ENCODE measurements around the gene SH3RF1.

The SH3RF1 gene

DNA sequence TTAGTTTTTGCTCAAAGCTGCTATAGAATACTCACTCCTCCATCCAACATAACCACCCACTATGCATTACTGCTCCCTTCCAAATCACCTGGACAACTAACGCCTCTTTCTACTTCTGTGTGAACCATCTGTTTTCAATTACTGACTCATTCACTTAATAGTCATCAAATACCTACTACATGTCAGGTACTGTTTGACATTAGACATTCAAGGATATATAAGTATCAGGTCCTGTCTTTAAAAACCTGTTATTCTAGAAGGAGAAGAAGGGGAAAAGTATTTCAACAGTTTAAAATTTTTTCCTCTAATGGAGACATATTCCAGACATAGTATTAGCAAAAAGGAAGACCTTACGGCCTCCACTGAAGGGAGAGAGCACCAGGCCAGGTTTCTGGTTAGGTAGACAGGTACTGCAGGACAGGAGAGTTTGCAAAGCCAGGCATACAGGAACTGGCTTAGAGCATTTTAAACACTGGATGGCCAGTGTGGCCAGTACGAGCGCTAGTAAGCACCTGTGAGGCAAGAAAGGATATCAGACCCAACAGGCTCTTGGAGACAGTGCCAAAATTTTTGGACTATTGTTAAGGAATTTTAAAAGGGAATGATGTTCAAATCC, 39.0 kb downstream of the SH3RF1 start:
- TF ChIP-seq, protein P1, sequence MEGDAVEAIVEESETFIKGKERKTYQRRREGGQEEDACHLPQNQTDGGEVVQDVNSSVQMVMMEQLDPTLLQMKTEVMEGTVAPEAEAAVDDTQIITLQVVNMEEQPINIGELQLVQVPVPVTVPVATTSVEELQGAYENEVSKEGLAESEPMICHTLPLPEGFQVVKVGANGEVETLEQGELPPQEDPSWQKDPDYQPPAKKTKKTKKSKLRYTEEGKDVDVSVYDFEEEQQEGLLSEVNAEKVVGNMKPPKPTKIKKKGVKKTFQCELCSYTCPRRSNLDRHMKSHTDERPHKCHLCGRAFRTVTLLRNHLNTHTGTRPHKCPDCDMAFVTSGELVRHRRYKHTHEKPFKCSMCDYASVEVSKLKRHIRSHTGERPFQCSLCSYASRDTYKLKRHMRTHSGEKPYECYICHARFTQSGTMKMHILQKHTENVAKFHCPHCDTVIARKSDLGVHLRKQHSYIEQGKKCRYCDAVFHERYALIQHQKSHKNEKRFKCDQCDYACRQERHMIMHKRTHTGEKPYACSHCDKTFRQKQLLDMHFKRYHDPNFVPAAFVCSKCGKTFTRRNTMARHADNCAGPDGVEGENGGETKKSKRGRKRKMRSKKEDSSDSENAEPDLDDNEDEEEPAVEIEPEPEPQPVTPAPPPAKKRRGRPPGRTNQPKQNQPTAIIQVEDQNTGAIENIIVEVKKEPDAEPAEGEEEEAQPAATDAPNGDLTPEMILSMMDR (IDR thresholded peaks at IDR 0.05; ENCODE audit: control insufficient read depth, insufficient read depth, low read depth, low read length, missing control alignments) = no peak
- DNase-seq (ENCODE audit: low read depth) = no peak
- H3K4me3 ChIP-seq (ENCODE audit: control insufficient read depth, low read depth, low read length) = no peak overlapping the region

DNA sequence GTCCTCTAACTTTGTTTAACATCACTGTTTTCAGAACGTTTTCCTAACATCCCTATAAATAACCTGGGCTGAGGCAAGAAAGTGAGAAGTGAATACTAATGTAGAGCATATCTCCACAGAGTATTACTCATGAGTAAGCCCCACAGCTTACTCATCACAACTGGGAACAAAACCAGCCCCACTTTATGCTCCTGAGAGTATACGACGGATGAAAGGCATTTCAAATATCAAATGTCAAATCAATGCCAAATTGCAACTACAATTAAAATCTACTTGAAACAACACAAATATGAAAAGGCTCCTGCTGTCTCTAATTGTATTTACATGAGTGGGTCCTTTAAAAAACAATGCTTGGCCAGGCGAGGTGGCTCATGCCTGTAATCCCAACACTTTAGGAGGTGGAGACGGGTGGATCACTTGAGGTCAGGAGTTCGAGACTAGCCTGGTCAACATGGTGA, 41.2 kb downstream of the SH3RF1 start:
- TF ChIP-seq, protein P1 (IDR thresholded peaks at IDR 0.05; ENCODE audit: control insufficient read depth, insufficient read depth, low read depth, low read length, missing control alignments) = no peak
- H3K4me3 ChIP-seq (ENCODE audit: control insufficient read depth, low read depth, low read length) = no peak overlapping the region
- peak; percentile 88 for DNase-seq (ENCODE audit: low read depth)

DNA sequence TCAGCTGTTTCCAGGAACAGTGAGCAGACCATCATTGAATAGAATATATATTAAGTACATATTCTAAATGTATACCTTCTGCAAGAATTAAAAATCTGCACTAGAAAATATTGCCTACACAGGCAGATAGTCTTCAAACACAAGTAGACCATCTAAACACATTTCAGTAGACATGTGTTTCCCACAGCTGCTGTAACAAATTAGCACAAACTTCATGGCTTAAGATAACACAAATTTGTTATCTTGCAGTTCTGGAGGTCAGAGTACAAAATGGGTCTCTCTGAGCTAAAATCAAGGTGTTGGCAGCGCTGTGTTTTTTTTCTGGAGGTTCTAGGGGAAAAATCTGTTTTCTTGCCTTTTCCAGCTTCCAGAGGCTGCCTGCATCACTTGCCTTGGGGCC, 42.7 kb downstream of the SH3RF1 start:
- DNase-seq (ENCODE audit: low read depth) = no peak

DNA sequence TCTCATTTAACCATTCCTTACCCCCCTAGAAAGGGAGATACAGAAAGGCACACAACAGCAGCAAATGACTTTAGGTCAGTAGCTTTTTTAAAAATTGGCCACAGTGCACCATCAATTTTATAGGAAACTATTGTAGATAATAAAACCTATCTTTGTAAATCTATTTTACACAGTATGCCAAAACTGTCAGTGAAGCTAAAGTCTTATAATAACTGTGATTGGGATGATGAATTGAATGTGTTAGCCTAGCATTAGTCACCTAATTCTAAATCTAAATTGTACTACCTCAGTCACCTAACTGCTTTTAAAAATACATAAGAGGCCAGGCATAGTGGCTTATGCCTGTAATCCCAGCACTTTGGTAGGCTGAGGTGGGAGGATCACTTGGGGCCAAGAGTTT, 44.2 kb downstream of the SH3RF1 start:
- DNase-seq (ENCODE audit: low read depth) = no peak
- no peak overlapping the region for H3K4me3 ChIP-seq (ENCODE audit: control insufficient read depth, low read depth, low read length)
- TF ChIP-seq, protein P1 (IDR thresholded peaks at IDR 0.05; ENCODE audit: control insufficient read depth, insufficient read depth, low read depth, low read length, missing control alignments) = no peak

More for the DNA sequence above, 42.7 kb downstream of the SH3RF1 start:
- TF ChIP-seq, protein P1 (IDR thresholded peaks at IDR 0.05; ENCODE audit: control insufficient read depth, insufficient read depth, low read depth, low read length, missing control alignments) = no peak
- no peak overlapping the region for H3K4me3 ChIP-seq (ENCODE audit: control insufficient read depth, low read depth, low read length)

DNA sequence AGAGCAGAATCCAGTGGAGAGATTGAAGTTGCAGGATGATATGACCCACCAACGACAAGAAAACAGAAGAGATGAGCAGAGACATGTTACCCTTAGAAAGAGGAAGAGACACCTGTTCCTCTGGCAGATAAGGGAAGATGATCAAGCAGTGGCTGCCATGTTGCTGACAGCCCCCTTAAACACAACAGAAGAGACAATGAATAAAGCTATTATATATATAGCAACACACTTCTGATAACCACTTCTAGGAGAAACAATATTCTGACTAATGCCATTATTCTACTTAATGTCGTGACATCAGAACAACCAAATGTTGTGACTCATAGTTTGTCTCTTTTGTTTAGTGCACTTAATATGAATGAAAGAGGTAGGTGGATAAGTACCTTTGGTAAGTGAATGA, 44.9 kb downstream of the SH3RF1 start:
- TF ChIP-seq, protein P1 (IDR thresholded peaks at IDR 0.05; ENCODE audit: control insufficient read depth, insufficient read depth, low read depth, low read length, missing control alignments) = no peak
- H3K4me3 ChIP-seq (ENCODE audit: control insufficient read depth, low read depth, low read length) = no peak overlapping the region
- no peak for DNase-seq (ENCODE audit: low read depth)

DNA sequence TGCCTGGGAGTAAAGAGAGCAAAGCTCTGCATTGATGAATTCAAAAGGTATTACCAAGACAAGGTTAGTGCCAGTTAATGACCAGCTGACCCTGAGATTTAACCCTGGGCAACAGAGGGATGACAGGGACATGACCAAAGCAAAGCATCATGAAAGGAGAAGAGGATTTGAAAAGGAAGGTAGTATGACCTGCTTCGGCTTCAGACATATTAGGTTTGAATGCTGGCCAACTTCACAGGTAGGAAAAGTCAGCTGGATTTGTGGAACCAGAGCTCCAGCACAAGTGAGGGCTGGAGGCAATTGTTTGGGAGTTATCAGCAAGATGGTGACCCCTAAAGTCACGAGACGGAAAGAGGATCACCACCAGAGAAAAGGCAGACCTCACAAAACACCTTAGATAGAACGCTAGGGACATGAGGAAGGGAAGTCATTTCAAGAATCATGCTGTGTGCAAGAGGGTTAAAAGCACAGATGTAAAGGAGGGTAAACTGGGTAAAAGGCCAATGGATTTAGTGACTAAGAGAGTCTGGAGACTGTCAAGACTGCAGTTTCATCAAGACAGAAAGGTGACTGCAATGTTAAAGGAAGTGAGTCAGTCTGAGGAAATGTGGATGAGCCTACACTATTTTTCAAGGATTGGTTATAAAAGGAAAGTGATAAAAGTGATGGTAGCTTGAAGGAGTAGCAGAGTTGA, 45.6 kb downstream of the SH3RF1 start:
- peak; percentile 88 for DNase-seq (ENCODE audit: low read depth)
- TF ChIP-seq, protein P1 (IDR thresholded peaks at IDR 0.05; ENCODE audit: control insufficient read depth, insufficient read depth, low read depth, low read length, missing control alignments) = no peak
- no peak overlapping the region for H3K4me3 ChIP-seq (ENCODE audit: control insufficient read depth, low read depth, low read length)

Data from AG09309 (cell line).